ENCODE data around the gene AKT1. TPM values are rescaled to one million over a fixed set of nuclear protein-coding genes. Genes with fewer than 3 reads are reported as not detected.

AKT1 gene
- total RNA-seq, 1 donor from 2014 or later = 116 TPM

- DNase-seq (ENCODE audit: low spot score) = no peak
These were observed 3.9 kb upstream of the AKT1 start for GRCh38 chr14:104799244-104800014.

GRCh38 chr14:104798300-104799243 lies 3.0 kb upstream of the AKT1 start:
- DNase-seq (ENCODE audit: low spot score) = no peak

DNA sequence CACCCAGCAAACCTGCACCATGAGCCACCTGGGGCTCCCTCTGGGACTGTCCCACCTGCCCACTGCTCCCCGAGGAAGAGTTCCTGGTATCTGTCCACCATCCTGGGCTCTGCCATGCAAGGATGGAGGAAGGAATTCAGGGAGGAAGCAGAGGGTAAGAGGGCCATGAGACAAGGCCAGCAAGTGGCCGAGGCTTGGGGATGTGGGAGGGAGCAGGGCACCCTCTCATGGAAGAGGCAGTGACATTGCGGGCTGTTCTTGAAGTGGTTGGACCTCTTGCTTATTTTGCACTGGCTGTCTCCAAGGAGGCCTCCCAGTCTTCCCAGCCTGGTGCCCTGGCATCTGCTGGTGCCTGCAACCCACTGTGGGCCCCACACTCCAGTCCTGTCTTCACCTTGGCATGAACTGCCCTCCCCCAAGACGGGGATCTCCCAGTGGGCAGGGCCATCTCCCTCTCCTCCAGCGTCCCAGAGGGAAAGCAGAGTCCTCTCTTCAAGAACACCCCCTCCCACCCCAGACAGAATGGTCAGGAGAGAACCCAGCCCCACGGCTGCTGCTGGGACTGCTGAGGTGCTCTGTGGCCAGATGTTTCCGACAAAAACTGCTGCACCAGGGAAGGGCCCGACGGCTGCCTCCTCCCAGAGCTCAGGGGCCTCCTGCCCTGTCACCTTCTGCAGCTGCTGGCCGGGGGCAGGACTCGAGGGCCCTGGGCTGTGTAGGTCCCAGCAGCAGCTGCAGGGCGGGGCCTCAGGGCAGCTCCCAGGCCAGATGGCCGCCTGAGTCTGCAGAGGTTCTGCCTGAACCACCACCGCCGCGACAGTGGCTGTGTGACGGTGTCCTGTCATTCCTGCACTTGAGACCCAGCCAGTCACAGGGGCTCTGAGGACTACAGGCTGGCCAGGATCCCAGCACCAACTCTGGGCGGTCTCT lies 1.8 kb upstream of the AKT1 start:
- no peak for DNase-seq (ENCODE audit: low spot score)

DNA sequence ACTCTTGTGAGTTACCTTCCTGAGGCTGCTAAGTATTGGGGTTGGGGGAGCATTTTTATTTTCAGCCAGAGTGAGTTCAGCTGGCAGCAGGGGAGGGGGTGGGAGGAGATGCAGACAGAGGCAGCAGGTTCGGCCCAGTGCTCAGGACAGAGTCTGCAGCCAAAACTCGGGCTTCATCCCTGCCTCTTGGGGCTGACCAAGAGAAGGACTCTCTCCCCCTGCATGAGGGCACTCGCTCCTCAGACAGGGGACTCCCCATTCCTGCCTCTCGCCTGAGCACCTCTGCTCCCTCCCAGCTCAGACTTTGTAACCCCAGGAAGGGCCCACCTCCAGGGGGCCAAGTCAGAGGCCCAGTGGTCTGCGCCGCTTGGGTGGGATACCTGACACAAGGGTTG lies 1.1 kb upstream of the AKT1 start:
- DNase-seq (ENCODE audit: low spot score) = no peak

DNA sequence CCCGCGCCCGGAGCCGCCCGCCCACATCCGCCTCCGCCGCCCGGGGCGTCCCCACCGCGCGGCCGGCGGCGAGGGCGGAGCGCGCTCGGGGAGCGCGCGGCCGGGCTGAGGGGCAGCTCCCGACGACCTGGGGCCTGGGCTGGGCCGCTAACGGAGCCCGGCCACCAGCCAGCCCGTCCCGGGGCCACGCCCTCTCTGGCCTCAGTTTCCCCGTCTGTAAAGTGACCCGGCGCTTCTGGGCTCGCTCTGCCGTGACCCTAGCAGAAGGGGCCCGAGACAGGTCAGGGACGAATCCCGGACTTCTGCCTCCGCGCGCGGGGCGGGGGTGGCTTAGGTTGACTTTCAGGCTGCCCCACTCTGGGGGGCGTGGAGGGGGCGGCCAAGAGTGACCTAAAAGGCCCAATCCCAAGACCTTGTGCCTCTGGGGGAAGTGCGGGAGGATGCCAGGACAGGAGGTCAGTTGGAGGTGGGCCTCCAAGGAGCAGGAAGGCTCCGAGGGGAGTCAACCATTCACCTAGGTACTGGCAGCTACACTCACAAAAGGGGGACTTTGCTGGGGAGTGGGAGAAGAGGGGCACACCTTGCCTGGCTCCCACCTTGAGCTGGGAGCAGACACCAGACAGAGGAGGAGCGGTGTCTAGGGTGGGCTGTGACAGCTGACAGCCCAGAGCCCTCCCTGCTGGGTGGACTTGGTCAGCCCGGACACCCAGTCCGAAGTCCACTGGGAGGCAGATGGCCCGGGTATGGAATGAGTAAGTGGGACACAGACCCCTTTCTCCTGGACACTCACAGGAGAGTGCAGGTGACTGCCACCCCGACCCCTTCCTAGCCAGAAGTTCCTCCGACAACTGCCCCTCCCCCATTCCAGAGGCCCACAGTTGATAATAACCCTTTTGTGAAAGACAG lies 486 bp upstream of the AKT1 start:
- DNase-seq (ENCODE audit: low spot score) = no peak

- no peak for DNase-seq (ENCODE audit: low spot score)
These were observed 936 bp downstream of the AKT1 start for GRCh38 chr14:104794631-104794992.

DNA sequence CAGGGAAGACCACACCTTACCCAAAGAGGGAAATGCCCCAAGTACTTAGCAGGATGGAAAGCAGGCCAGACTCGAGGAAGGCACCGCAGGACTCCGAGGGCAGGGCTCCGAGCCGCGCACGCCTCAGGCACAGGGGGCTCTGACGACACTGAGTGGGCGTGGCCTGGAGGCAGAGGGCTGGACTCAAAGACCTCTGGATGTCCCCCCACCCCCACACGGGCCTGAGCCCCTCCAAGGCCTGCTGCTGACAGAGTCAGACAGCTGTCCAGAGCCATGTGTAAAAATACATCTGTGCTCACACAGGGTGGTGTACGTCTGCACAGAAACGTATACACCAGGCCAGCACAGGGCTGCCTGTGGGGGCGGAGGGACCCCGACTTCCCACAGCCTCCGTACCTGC lies 1.4 kb downstream of the AKT1 start:
- DNase-seq (ENCODE audit: low spot score) = no peak

- no peak for DNase-seq (ENCODE audit: low spot score)
These were observed 1.9 kb downstream of the AKT1 start for GRCh38 chr14:104793703-104793959.

- DNase-seq (ENCODE audit: low spot score) = no peak
These were observed 2.4 kb downstream of the AKT1 start for GRCh38 chr14:104792945-104793702.

DNA sequence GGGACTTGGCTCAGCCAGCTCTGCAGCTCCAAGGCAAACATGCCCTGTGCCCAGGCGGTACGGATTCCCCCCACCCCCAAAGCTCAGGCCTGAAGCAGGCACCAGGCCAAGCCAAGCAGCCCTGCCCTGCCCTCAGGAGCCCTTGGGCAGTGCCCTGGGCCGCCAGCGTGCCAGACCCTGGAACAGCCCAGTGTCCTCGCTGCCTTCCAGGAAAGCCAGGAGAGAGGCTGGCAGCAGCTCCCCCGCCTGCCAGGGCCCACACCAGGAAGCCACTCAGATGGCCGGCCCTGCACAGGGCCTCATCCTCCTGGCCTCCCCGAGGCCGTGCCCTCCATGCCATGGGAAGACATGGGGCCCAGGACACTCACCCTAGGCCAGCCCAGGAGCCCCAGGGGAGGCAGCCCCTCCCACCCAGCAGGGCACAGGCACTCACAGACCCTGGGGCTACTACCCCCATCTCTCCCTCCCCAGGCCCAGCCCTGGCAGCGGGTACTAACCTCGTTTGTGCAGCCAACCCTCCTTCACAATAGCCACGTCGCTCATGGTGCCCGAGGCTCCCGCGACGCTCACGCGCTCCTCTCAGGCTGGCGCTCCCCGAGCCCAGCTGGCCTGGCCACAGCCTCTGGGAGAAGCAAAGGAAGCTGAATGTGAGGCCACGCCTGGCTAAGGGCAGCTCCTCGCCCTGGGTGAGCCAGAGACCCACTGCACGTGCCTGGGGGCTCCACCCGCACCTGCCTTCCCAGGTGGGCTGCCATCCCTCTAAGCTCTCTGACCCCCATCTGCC lies 3.3 kb downstream of the AKT1 start:
- no peak for DNase-seq (ENCODE audit: low spot score)

DNA sequence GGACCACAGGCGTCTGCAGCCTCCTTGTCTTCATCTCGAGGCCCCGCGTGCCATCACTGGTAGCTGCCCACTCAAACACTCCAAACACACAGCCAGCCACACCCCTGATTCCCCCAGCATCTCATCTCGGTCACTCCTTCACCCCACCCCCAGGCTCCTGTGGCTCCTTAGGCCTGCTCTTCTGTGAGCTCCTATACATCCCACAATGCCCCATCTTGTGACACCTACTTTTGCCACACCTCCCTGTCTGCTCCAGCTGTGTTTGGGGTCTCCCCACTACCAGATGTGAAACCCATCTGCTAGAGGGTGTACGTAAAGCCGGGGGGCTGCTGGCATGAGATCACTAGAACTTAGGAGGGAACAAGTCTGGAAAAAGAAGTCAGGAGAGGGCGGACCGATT lies 4.1 kb downstream of the AKT1 start:
- DNase-seq (ENCODE audit: low spot score) = no peak

- DNase-seq (ENCODE audit: low spot score) = no peak
These were observed 5.5 kb downstream of the AKT1 start for GRCh38 chr14:104789752-104790743.

DNA sequence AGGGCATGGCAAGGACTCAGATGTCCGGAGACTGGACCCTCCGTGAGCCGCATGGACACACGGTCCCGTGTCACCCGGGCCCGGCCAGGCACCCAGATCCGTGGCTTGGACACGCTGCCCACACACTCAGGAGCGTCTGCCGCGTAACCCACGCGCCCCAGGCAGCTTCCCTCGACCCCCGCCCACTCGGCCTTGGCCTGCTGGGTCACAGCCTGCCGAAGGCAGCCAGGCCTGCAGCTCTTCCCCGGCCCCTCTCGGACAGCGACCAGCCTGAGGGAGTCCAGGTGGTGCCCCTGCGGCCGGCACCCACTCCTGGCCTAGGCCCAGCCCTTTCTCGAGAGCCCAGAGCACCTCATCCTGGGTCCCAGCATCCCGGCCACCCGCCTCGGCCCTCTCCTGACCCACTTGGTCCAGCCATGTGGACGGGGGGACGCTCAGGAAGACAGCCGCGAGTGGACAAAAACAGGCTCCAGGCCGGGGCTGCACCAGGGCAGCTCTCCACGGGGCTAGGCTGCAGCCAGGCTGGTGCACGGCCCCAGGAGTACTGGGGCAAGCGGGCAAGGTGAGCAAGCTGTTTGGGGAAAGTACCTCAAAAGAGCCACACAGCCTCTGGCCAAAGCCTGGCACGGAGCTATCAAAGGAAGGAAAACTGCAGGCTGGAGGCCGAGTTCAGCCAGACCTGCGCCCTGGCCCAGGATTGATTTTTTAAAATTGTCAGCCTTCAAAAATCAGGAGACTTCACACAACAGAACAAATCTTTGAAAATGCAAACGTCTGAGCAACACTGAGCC lies 6.5 kb downstream of the AKT1 start:
- DNase-seq (ENCODE audit: low spot score) = no peak

GRCh38 chr14:104788161-104788818 lies 7.3 kb downstream of the AKT1 start:
- DNase-seq (ENCODE audit: low spot score) = no peak

DNA sequence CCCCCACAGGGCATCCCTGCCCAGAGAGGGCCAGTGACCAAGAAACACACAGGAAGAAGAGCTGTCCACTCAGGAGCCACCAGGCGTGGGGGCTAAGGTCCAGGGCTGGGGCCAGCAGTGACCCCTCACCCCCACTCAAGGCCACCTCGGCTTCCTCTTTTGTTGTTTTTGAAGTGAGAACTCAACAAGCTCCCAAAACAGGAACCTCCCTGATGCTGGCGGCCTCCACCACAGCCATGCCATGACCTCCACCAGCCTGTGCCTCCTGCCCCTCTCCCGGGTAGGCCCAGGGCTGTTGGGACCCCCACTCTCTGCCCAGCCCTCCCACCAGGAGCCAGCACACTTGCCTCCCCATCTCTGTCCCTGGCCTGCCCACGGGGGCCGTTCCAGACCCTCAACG lies 7.8 kb downstream of the AKT1 start:
- DNase-seq (ENCODE audit: low spot score) = no peak

DNA sequence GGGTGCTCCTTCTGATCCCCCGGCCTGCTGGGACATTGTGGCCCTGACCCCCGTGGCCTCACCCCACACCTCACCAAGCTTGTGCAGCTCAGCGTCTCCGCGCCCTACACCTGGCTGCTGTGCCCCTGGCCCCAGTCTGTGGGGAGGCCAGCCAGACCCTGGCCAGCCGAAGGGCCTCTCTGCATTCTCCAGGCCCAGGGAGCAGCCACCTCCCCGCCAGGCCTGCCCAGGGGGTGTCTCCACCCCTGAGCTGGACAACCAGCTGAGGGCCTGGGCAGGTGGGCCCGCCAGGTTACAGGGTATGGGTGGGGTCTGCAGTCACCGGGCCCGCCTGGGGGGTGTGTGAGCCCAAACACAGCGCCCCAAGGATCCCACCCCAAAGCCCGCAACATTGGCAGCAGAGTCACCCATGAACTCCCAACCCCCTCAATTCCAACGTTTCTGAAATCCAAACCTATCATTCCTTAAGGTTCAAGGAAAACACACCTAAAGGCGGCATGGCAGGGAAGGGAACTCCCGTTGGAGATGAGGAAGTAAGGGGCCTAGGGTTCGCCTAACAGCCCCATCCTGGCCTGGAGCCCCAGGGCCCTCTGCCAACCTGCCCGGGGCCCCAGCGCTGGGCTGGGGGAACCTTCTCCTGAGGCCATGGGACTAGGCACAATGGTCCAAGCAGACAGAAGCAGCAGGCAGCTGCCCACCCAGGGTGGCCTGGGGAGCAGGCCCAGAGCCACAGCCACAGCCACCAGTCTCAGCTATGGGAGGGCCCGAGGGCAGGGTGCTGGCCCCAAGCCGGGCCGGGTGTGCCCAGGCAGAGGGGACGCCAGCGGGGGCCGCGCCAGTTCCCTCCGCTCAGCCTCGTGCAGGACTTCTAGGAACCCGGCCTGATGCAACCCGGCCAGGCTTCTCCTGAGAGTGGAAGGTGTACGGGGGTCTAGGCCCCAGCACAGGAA lies 8.5 kb downstream of the AKT1 start:
- no peak for DNase-seq (ENCODE audit: low spot score)
